ENCODE data around the gene LMX1B.

LMX1B gene

DNA sequence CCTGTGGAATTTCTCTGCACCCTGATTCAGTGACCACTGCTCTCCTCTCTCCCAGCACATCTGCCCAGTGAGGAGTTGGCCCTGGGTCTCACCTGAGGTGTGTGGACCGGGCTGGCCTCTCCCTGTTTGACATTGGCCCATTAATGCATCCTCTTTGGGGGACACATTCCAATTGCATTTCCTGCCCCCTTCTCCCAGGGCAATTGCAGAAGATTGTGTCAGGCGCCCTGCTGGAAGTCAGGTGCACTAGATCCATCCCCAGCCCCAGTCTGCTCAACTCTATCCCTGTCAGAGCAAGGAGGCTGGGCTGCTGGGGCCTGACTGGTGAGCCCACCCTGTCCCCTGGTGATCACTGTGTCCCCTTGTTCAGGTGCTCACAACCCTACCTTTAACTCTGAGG, 84.5 kb downstream of the LMX1B start:
- Histone ChIP-seq H3K79me2 (ENCODE audit: insufficient read depth, low read depth) (no peaks in the 10 kb centered on the region), H2AFZ (ENCODE audit: low read depth) (no peak overlapping the region), H3K4me2 (no peak overlapping the region), H3K27ac (no peak overlapping the region), H4K20me1 (ENCODE audit: insufficient read depth) (no peaks in the 10 kb centered on the region), H3K4me3 (IDR thresholded peaks at IDR 0.05; ENCODE audit: insufficient read depth, low read depth, low read length) (no peak overlapping the region), H3K27me3 (ENCODE audit: insufficient read depth, low read depth) (peaks cover 71% of the 10 kb centered on the region), H3K9ac (no peak overlapping the region), H3K36me3 (ENCODE audit: insufficient read depth) (no peaks in the 10 kb centered on the region), H3K4me1 (ENCODE audit: low read depth, poor library complexity, severe bottlenecking) (no peaks in the 10 kb centered on the region)
- TF ChIP-seq, protein P1, sequence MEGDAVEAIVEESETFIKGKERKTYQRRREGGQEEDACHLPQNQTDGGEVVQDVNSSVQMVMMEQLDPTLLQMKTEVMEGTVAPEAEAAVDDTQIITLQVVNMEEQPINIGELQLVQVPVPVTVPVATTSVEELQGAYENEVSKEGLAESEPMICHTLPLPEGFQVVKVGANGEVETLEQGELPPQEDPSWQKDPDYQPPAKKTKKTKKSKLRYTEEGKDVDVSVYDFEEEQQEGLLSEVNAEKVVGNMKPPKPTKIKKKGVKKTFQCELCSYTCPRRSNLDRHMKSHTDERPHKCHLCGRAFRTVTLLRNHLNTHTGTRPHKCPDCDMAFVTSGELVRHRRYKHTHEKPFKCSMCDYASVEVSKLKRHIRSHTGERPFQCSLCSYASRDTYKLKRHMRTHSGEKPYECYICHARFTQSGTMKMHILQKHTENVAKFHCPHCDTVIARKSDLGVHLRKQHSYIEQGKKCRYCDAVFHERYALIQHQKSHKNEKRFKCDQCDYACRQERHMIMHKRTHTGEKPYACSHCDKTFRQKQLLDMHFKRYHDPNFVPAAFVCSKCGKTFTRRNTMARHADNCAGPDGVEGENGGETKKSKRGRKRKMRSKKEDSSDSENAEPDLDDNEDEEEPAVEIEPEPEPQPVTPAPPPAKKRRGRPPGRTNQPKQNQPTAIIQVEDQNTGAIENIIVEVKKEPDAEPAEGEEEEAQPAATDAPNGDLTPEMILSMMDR (conservative IDR thresholded peaks at IDR 0.05; ENCODE audit: low read depth, low read length) = no peak

DNA sequence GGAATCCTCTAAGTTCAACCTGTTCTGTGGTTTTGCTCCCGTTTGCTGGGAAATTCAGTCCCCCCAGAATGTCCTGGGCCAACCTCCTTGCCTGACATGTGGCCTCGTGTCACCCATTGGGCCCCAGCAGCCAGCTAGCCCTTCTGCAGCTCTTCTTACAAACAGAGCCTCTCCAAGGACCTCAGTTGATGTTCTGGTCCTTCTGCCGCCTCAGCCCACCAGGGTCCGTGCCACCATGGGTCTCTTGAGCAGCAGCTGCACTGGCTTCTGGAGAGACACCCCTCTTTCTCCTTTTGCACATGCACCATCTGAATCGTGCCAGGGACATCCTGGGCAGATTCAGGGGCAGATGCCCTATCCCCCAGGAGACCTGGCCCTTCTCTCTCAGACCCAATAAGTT, 85.0 kb downstream of the LMX1B start:
- no peak overlapping the region for H3K4me2 ChIP-seq
- no peaks in the 10 kb centered on the region for H3K4me1 ChIP-seq (ENCODE audit: low read depth, poor library complexity, severe bottlenecking)
- no peak overlapping the region for H3K4me3 ChIP-seq (IDR thresholded peaks at IDR 0.05; ENCODE audit: insufficient read depth, low read depth, low read length)
- H3K9ac ChIP-seq = no peak overlapping the region
- TF ChIP-seq, protein P1 (conservative IDR thresholded peaks at IDR 0.05; ENCODE audit: low read depth, low read length) = no peak
- H3K27ac ChIP-seq = no peak overlapping the region
- no peaks in the 10 kb centered on the region for H4K20me1 ChIP-seq (ENCODE audit: insufficient read depth)
- H3K79me2 ChIP-seq (ENCODE audit: insufficient read depth, low read depth) = no peaks in the 10 kb centered on the region
- peaks cover 76% of the 10 kb centered on the region for H3K27me3 ChIP-seq (ENCODE audit: insufficient read depth, low read depth)
- no peak overlapping the region for H2AFZ ChIP-seq (ENCODE audit: low read depth)
- no peaks in the 10 kb centered on the region for H3K36me3 ChIP-seq (ENCODE audit: insufficient read depth)

DNA sequence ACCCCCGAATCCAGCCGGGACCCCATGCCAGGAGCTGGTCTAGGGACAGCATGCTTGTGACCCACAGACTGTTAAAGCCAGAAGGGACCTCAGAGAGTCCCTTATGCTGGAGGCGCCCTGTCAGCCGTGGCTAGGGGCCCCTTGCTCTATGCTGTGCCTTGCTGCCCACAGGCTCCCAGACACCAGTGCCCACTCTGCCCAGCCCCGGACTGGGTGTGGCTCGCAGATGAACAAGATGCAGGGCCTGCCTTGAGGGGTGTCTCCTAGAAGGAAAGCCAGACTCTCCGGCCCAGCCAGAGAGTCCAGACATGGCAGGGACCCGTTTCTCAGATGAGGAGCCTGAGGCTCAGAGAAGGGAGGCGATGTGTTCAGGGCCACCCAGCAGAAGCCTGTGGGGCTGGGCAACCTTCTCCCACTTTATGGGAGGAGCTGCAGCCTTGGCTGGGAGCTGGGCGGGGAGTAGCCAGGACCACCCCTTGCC, 85.7 kb downstream of the LMX1B start:
- no peak overlapping the region for H3K27ac ChIP-seq
- peaks cover 75% of the 10 kb centered on the region for H3K27me3 ChIP-seq (ENCODE audit: insufficient read depth, low read depth)

DNA sequence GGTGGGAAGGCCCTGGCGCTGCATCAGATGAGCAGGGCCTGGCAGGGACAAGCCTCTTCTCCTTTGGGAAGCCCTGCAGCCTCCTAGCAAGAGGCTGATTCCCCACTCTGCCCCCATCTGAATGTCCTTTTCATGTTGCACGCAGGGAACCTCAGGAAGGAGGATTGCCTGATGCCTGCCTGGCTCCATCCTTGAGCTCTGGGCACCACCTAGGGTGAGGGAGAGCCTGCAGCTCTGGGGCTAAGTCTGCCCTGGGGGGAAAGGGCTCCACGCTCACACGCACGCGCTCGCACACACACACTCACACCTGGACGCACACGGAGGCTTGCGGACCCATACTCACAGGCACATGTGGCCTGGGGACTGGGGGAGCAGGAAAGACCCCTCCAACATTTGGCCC, 86.6 kb downstream of the LMX1B start:
- Histone ChIP-seq H4K20me1 (ENCODE audit: insufficient read depth) (no peaks in the 10 kb centered on the region), H3K4me1 (ENCODE audit: low read depth, poor library complexity, severe bottlenecking) (peaks cover 6% of the 10 kb centered on the region), H2AFZ (ENCODE audit: low read depth) (no peak overlapping the region), H3K27ac (no peak overlapping the region), H3K9ac (no peak overlapping the region), H3K36me3 (ENCODE audit: insufficient read depth) (no peaks in the 10 kb centered on the region), H3K4me3 (IDR thresholded peaks at IDR 0.05; ENCODE audit: insufficient read depth, low read depth, low read length) (no peak overlapping the region), H3K27me3 (ENCODE audit: insufficient read depth, low read depth) (peaks cover 73% of the 10 kb centered on the region), H3K79me2 (ENCODE audit: insufficient read depth, low read depth) (no peaks in the 10 kb centered on the region), H3K4me2 (no peak overlapping the region)
- TF ChIP-seq, protein P1 (conservative IDR thresholded peaks at IDR 0.05; ENCODE audit: low read depth, low read length) = no peak

More for the DNA sequence above, 85.7 kb downstream of the LMX1B start:
- no peaks in the 10 kb centered on the region for H3K4me1 ChIP-seq (ENCODE audit: low read depth, poor library complexity, severe bottlenecking)
- H3K4me3 ChIP-seq (IDR thresholded peaks at IDR 0.05; ENCODE audit: insufficient read depth, low read depth, low read length) = no peak overlapping the region
- TF ChIP-seq, protein P1 (conservative IDR thresholded peaks at IDR 0.05; ENCODE audit: low read depth, low read length) = no peak
- H4K20me1 ChIP-seq (ENCODE audit: insufficient read depth) = no peaks in the 10 kb centered on the region
- no peaks in the 10 kb centered on the region for H3K79me2 ChIP-seq (ENCODE audit: insufficient read depth, low read depth)
- H2AFZ ChIP-seq (ENCODE audit: low read depth) = no peak overlapping the region
- H3K9ac ChIP-seq = no peak overlapping the region
- H3K36me3 ChIP-seq (ENCODE audit: insufficient read depth) = no peaks in the 10 kb centered on the region
- no peak overlapping the region for H3K4me2 ChIP-seq
